Measurements from ENCODE around the gene SPG21. TPM values are rescaled to one million over a fixed set of nuclear protein-coding genes. Genes with fewer than 3 reads are reported as not detected.

The SPG21 gene
- total and polyA plus RNA-seq, 2 of the 13 experiments (the other 11 are each of a cell fraction or from before 2014, with no cell fraction given), result 36.7 to 42.4 TPM

- TF ChIP-seq AHDC1 (CRISPR knock-in tag; IDR thresholded peaks at IDR 0.05; ENCODE audit: borderline replicate concordance), result no peak
- peak; percentile 90; the same call in 1 of the 2 replicates for TF ChIP-seq SRY (CRISPR knock-in tag; IDR thresholded peaks at IDR 0.05)
- no peak for TF ChIP-seq ELF1 (CRISPR knock-in tag; IDR thresholded peaks at IDR 0.05)
- peak; percentile 69; the same call in 1 of the 2 replicates for TF ChIP-seq ZSCAN21 (CRISPR knock-in tag; IDR thresholded peaks at IDR 0.05; ENCODE audit: borderline replicate concordance)
- no peak for TF ChIP-seq ZUFSP (CRISPR knock-in tag; IDR thresholded peaks at IDR 0.05; ENCODE audit: borderline replicate concordance)
- no peak for TF ChIP-seq ZSCAN5A (CRISPR knock-in tag; IDR thresholded peaks at IDR 0.05; ENCODE audit: borderline replicate concordance)
- TF ChIP-seq ZNF550 (CRISPR knock-in tag; IDR thresholded peaks at IDR 0.05; ENCODE audit: borderline replicate concordance), result peak; percentile 78; the same call in 1 of the 2 replicates
- peak; percentile 43; the same call in 1 of the 2 replicates for TF ChIP-seq CTCF (CRISPR knock-in tag; IDR thresholded peaks at IDR 0.05)
- 0 out of 2 replicates have a peak, but pooled peaks have one; percentile 36 for TF ChIP-seq YEATS2 (CRISPR knock-in tag; IDR thresholded peaks at IDR 0.05; ENCODE audit: borderline replicate concordance)
- 0 out of 2 replicates have a peak, but pooled peaks have one; percentile 40 for TF ChIP-seq REPIN1 (CRISPR knock-in tag; IDR thresholded peaks at IDR 0.05; ENCODE audit: borderline replicate concordance, low read depth)
- peak; percentile 36; the same call in 1 of the 2 replicates for TF ChIP-seq SIN3A (IDR thresholded peaks at IDR 0.05; ENCODE audit: borderline replicate concordance, low read depth, low read length)
- peak; percentile 65 for TF ChIP-seq KDM2A (CRISPR knock-in tag; IDR thresholded peaks at IDR 0.05; ENCODE audit: borderline replicate concordance, low read depth)
- TF ChIP-seq HNRNPLL (IDR thresholded peaks at IDR 0.05; ENCODE audit: low read depth, low read length, poor library complexity, severe bottlenecking), result peak; percentile 44
- no peak for TF ChIP-seq TP53 (CRISPR knock-in tag; conservative IDR thresholded peaks at IDR 0.05)
- TF ChIP-seq SMAD9 (CRISPR knock-in tag; IDR thresholded peaks at IDR 0.05), result 0 out of 2 replicates have a peak, but pooled peaks have one; percentile 7
- peak; percentile 65; the same call in 1 of the 2 replicates for TF ChIP-seq PHF20 (CRISPR knock-in tag; IDR thresholded peaks at IDR 0.05)
- no peak; the same call in 1 of the 2 replicates for TF ChIP-seq KMT2A (CRISPR knock-in tag; IDR thresholded peaks at IDR 0.05)
Measured at GRCh38 chr15:65028921-65029735, 39.4 kb upstream of the SPG21 start, which contains the start of gene MTFMT (continued).
